A549 (cell line): Measurements from ENCODE around the gene DOCK1. TPM values are rescaled to one million over a fixed set of nuclear protein-coding genes. Genes with fewer than 3 reads are reported as not detected.

Experiments
- ATAC-seq, 2 experiments: fragments of 200-7000 bp in 1 of 2; fragments of >200 bp in 1 of 2; cut with Nextera tagmentation in 1 of 2; cut with Tn5 transposase in 1 of 2; 3 replicates each; pipeline versions ENCODE4 v1.8.0 to v1.9.1; 2018 to 2020; ENCODE audit warnings: mild to moderate bottlenecking in 1 of 2, moderate library complexity in 1 of 2
- CTCF ChIA-PET: fragments of 300-600 bp; sonication (Branson Sonifier 250); formaldehyde crosslinking; extraction: SDS; loops from one replicate; lab custom pipeline; 2021; ENCODE audit warnings: antibody characterized with exemption, inconsistent platforms; lab: Yijun Ruan, JAX
- POLR2A ChIA-PET: fragments of 350-600 bp; formaldehyde crosslinking; extraction: SDS; loops from one replicate; lab custom pipeline; 2021; ENCODE audit warnings: antibody characterized with exemption, inconsistent platforms; lab: Yijun Ruan, JAX
- DNase-seq, 2 experiments: peaks; one replicate each; pipeline versions ENCODE4 v3.0.0 to v3.0.0-alpha.2; 2011 to 2016; ENCODE audit warnings: low read depth in 1 of 2, low spot score in 1 of 2
- FAIRE-seq: peaks from 2 replicates; lab custom pipeline; 2011; peaks lifted over from hg19 to GRCh38; lab: Jason Lieb, UNC
- H3K27ac ChIP-seq, 2 experiments: fragments of >200 bp; sonication (Bioruptor Twin); formaldehyde crosslinking; 3 replicates each; pipeline ENCODE4 v1.5.1; 2016 to 2017
- H3K4me1 ChIP-seq: fragments of >200 bp; sonication (Bioruptor Twin); formaldehyde crosslinking; 3 replicates; pipeline ENCODE4 v1.6.1; 2016
- H3K4me2 ChIP-seq: fragments of >200 bp; sonication (Bioruptor Twin); formaldehyde crosslinking; 3 replicates; pipeline ENCODE4 v1.6.1; 2016
- H3K4me3 ChIP-seq: fragments of >200 bp; sonication (Bioruptor Twin); formaldehyde crosslinking; 3 replicates; pipeline ENCODE4 v1.5.1; 2016
- H3K9me3 ChIP-seq: fragments of >200 bp; sonication (Bioruptor Twin); formaldehyde crosslinking; 3 replicates; pipeline ENCODE4 v1.6.1; 2016
- ATOH8 ChIP-seq: fragments of 250-450 bp; sonication (Bioruptor Pico); IDR thresholded peaks from 2 replicates; pipeline ENCODE4 v1.5.0; 2020; ENCODE audit warnings: low read depth, mild to moderate bottlenecking, moderate library complexity
- CBX8 ChIP-seq: fragments of 200-600 bp; sonication (generic); IDR thresholded peaks from 2 replicates; pipeline ENCODE4 v1.6.1; 2016
- CTCF ChIP-seq: fragments of >200 bp; sonication (Bioruptor Twin); formaldehyde crosslinking; IDR thresholded peaks from 3 replicates; pipeline ENCODE4 v1.5.1; 2016
- ELK1 ChIP-seq: fragments of 150-350 bp; IDR thresholded peaks from 2 replicates; pipeline ENCODE4 v1.6.1; 2014; ENCODE audit warnings: low read depth, mild to moderate bottlenecking, low read length
- EP300 ChIP-seq, 2 experiments: fragments of >200 bp; sonication (Bioruptor Twin); formaldehyde crosslinking; IDR thresholded peaks; 2 replicates in 1 of 2; 3 replicates in 1 of 2; pipeline ENCODE4 v1.6.1; 2016 to 2017
- FOSB ChIP-seq: fragments of 250-450 bp; sonication (Bioruptor Pico); IDR thresholded peaks from 2 replicates; pipeline ENCODE4 v1.5.0; 2020; ENCODE audit warnings: mild to moderate bottlenecking, moderate library complexity
- FOSL2 ChIP-seq, 2 experiments: fragments of 450-650 bp in 1 of 2; fragments of >200 bp in 1 of 2; sonication (Bioruptor Twin) in 1 of 2; formaldehyde crosslinking; IDR thresholded peaks; 2 replicates each; pipeline versions ENCODE4 v1.5.0 to v1.6.1; 2016 to 2020; ENCODE audit warnings: mild to moderate bottlenecking in 1 of 2, moderate library complexity in 1 of 2
- FOXS1 ChIP-seq: fragments of 250-450 bp; sonication (Bioruptor Pico); IDR thresholded peaks from 2 replicates; pipeline ENCODE4 v1.5.0; 2020; ENCODE audit warnings: mild to moderate bottlenecking, moderate library complexity
- HMGXB4 ChIP-seq: fragments of 250-450 bp; sonication (Bioruptor Pico); IDR thresholded peaks from 2 replicates; pipeline ENCODE4 v1.5.0; 2021; ENCODE audit warnings: mild to moderate bottlenecking, moderate library complexity, borderline replicate concordance
- HOXB5 ChIP-seq: fragments of 250-450 bp; sonication (Bioruptor Pico); IDR thresholded peaks from 2 replicates; pipeline ENCODE4 v1.5.0; 2020; ENCODE audit warnings: mild to moderate bottlenecking, moderate library complexity
- JUN ChIP-seq, 2 experiments: fragments of >200 bp; sonication (Bioruptor Twin); formaldehyde crosslinking; IDR thresholded peaks; 2 replicates in 1 of 2; 3 replicates in 1 of 2; pipeline ENCODE4 v1.6.1; 2016 to 2017
- KDM5A ChIP-seq: fragments of 200-600 bp; sonication (generic); IDR thresholded peaks from 2 replicates; pipeline ENCODE4 v1.6.1; 2016; ENCODE audit warnings: antibody characterized with exemption, mild to moderate bottlenecking
- MAFK ChIP-seq: fragments of 450-650 bp; IDR thresholded peaks from 2 replicates; pipeline ENCODE4 v1.6.1; 2014; ENCODE audit not compliant: partially characterized antibody
- MAZ ChIP-seq: fragments of 150-350 bp; IDR thresholded peaks from 2 replicates; pipeline ENCODE4 v1.6.1; 2014; ENCODE audit warnings: antibody characterized with exemption, low read depth, low read length, borderline replicate concordance
- PBX3 ChIP-seq: IDR thresholded peaks from 2 replicates; pipeline ENCODE4 v1.6.1; 2012
- PHF8 ChIP-seq: fragments of 200-600 bp; sonication (generic); IDR thresholded peaks from 2 replicates; pipeline ENCODE4 v1.6.1; 2016; ENCODE audit warnings: low read depth, mild to moderate bottlenecking, antibody characterized with exemption, moderate library complexity, borderline replicate concordance
- RARB ChIP-seq: fragments of 250-450 bp; sonication (Bioruptor Pico); IDR thresholded peaks from 2 replicates; pipeline ENCODE4 v1.8.0; 2021; ENCODE audit warnings: mild to moderate bottlenecking, moderate library complexity
- RNF2 ChIP-seq: fragments of 200-600 bp; sonication (generic); IDR thresholded peaks from 2 replicates; pipeline ENCODE4 v1.6.1; 2016; ENCODE audit warnings: low read depth, mild to moderate bottlenecking, antibody characterized with exemption, moderate library complexity, borderline replicate concordance
- SREBF2 ChIP-seq: fragments of 450-650 bp; IDR thresholded peaks from 2 replicates; pipeline ENCODE4 v1.6.1; 2014; ENCODE audit warnings: mild to moderate bottlenecking, moderate library complexity
- USF2 ChIP-seq: fragments of 450-650 bp; IDR thresholded peaks from 2 replicates; pipeline ENCODE4 v1.6.1; 2014; ENCODE audit warnings: antibody characterized with exemption
- ZFP36 ChIP-seq: fragments of 450-650 bp; IDR thresholded peaks from 2 replicates; pipeline ENCODE4 v1.6.1; 2014; ENCODE audit warnings: borderline replicate concordance; ENCODE audit not compliant: partially characterized antibody
- WGBS: methylation state at CpG from one replicate; pipeline ENCODE4 v1.1.6; 2017; ENCODE audit errors: missing lambda C conversion rate; 5-methylcytosine and 5-hydroxymethylcytosine counted together
- polyA plus RNA-seq, 4 experiments: library from polyadenylated mRNA; depleted of rRNA in 3 of 4; stranded (reverse); fragments of >200 nt; fragmentation: RNase III in 1 of 4; extraction: RNeasy Plus Mini Kit Qiagen cat#74134 plus additional on column Dnase treatment in 1 of 4; gene quantifications; 2 replicates in 3 of 4; 3 replicates in 1 of 4; pipeline ENCODE4 v1.2.3, GENCODE V29; 2011 to 2017

Gene DOCK1
- polyA plus RNA-seq, 2 of the 4 experiments (the other 2 are of a cell fraction), result 22.6 to 28.2 TPM

DNA sequence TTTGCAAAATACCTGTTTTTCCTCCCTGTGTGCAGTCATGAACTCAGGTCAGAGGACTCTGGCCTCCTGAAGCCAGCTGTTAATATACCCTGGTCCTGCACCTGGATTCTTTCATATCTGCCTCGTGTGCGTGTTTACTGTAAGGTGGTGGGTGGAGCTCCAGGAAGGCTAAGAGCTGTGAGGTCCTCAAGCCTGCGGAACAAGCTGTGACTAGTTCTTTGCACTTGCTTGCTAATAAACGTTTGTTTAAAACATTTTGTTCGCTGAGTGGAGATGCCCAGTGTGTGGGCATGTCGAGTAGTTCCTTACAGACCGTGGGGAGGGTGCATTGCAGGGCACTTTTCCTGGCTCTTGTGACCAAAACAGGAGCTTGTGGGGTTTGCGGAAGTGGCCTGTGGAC, 139.0 kb downstream of the DOCK1 start:
- 86% methylated on average over 8 of the region's 8 CpGs for WGBS
- ChIA-PET CTCF (no interaction called here), POLR2A (no interaction called here)
- no peaks in the 10 kb centered on the region for H3K4me1 ChIP-seq
- no peak overlapping the region for H3K4me2 ChIP-seq
- FAIRE-seq, result no peak
- no peaks in the 10 kb centered on the region for H3K9me3 ChIP-seq
- TF ChIP-seq MAZ, result no peak
- TF ChIP-seq EP300 (IDR thresholded peaks at IDR 0.05), result no peak
- no peak for TF ChIP-seq FOSL2 (IDR thresholded peaks at IDR 0.05)
- TF ChIP-seq FOSL2 (CRISPR knock-in tag; IDR thresholded peaks at IDR 0.05), result no peak
- TF ChIP-seq PHF8, result no peak
- TF ChIP-seq MAFK, result no peak
- no peak for TF ChIP-seq RARB (CRISPR knock-in tag)
- no peak for TF ChIP-seq KDM5A
- TF ChIP-seq ATOH8 (CRISPR knock-in tag), result no peak
- TF ChIP-seq CBX8, result no peak
- TF ChIP-seq, all 56 proteins: peak for 0
- DNase-seq (no peak), ATAC-seq (no peak)
- Histone ChIP-seq H3K4me3 (no peak overlapping the region), H3K27ac (no peak overlapping the region)

GRCh38 chr10:127046975-127047877, 142.0 kb downstream of the DOCK1 start:
- ATAC-seq (no peak), FAIRE-seq (no peak), DNase-seq (no peak)
- CTCF ChIA-PET, result no interaction called here
- WGBS, result 90% methylated on average over 7 of the region's 7 CpGs
- no peaks in the 10 kb centered on the region for H3K9me3 ChIP-seq
- POLR2A ChIA-PET, result interaction anchor here (0.6 kb wide), 1 partner anchor 985 kb away, joined by 6 read pairs; no protein-coding TSS in a partner anchor
- no peaks in the 10 kb centered on the region for H3K4me1 ChIP-seq
- no peak overlapping the region for H3K4me2 ChIP-seq
- H3K4me3 ChIP-seq, result no peak overlapping the region
- no peak overlapping the region for H3K27ac ChIP-seq
- no peak for TF ChIP-seq FOSL2 (IDR thresholded peaks at IDR 0.05)
- TF ChIP-seq FOSL2 (CRISPR knock-in tag; IDR thresholded peaks at IDR 0.05), result no peak
- TF ChIP-seq CTCF, result no peak
- TF ChIP-seq KDM5A, result no peak
- no peak for TF ChIP-seq HMGXB4 (CRISPR knock-in tag)
- TF ChIP-seq USF2, result no peak
- no peak for TF ChIP-seq JUN (IDR thresholded peaks at IDR 0.05)
- no peak for TF ChIP-seq FOSB (CRISPR knock-in tag)
- TF ChIP-seq FOXS1 (CRISPR knock-in tag), result no peak
- no peak for TF ChIP-seq SREBF2
- no peak for TF ChIP-seq ZFP36
- TF ChIP-seq HOXB5, result no peak
- no peak for TF ChIP-seq RNF2
- TF ChIP-seq PBX3, result no peak
- no peak for TF ChIP-seq ELK1
